Liver (tissue), 9 donors: ENCODE results near the gene SLC25A46. TPM values are rescaled to one million over a fixed set of nuclear protein-coding genes. Genes with fewer than 3 reads are reported as not detected.

Experiments used
- DNase-seq: peaks from one replicate; pipeline ENCODE4 v3.0.0-alpha.2; 2017; ENCODE audit warnings: low spot score
- H3K27ac ChIP-seq, 2 donors: one replicate each; pipeline ENCODE4 v1.7.0; 2013; ENCODE audit warnings: inconsistent platforms in 2 of 2, low read length in 2 of 2, control low read depth in 1 of 2, low read depth in 1 of 2, mild to moderate bottlenecking in 1 of 2
- H3K27me3 ChIP-seq, 4 donors: one replicate each; pipeline versions ENCODE4 v1.6.1 to v1.7.0; 2013; ENCODE audit warnings: low read length in 3 of 4, inconsistent platforms in 1 of 4, mild to moderate bottlenecking in 1 of 4, moderate library complexity in 1 of 4; ENCODE audit not compliant: control insufficient read depth in 4 of 4, insufficient read depth in 4 of 4
- H3K36me3 ChIP-seq, 4 donors: one replicate each; pipeline versions ENCODE4 v1.6.1 to v1.7.0; 2013; ENCODE audit warnings: low read length in 3 of 4, mild to moderate bottlenecking in 3 of 4, low read depth in 1 of 4, moderate library complexity in 1 of 4; ENCODE audit not compliant: control insufficient read depth in 4 of 4, insufficient read depth in 3 of 4
- H3K4me1 ChIP-seq, 4 donors: one replicate each; pipeline versions ENCODE4 v1.6.1 to v1.7.0; 2013; ENCODE audit warnings: low read length in 3 of 4, mild to moderate bottlenecking in 3 of 4, moderate library complexity in 1 of 4; ENCODE audit not compliant: control insufficient read depth in 4 of 4, insufficient read depth in 4 of 4
- H3K4me3 ChIP-seq, 3 donors: one replicate each; pipeline versions ENCODE4 v1.6.1 to v1.7.0; 2013; ENCODE audit warnings: low read length in 3 of 3, control low read depth in 1 of 3, low read depth in 1 of 3, mild to moderate bottlenecking in 1 of 3
- H3K9ac ChIP-seq, 2 donors: one replicate each; pipeline ENCODE4 v1.7.0; 2013; ENCODE audit warnings: low read length in 2 of 2, mild to moderate bottlenecking in 2 of 2, moderate library complexity in 2 of 2, control low read depth in 1 of 2, low read depth in 1 of 2
- H3K9me3 ChIP-seq, 4 donors: one replicate each; pipeline versions ENCODE4 v1.6.1 to v1.7.0; 2013; ENCODE audit warnings: low read length in 3 of 4; ENCODE audit not compliant: control insufficient read depth in 4 of 4
- EGR1 ChIP-seq, 2 donors: IDR thresholded peaks; 2 replicates each; pipeline ENCODE4 v1.6.1; 2016 to 2018; ENCODE audit warnings: antibody characterized with exemption in 2 of 2, low read depth in 2 of 2
- FOXA1 ChIP-seq: IDR thresholded peaks from 2 replicates; pipeline ENCODE4 v1.6.1; 2016; ENCODE audit warnings: antibody characterized with exemption
- GABPA ChIP-seq, 2 donors: IDR thresholded peaks in 1 of 2; conservative IDR thresholded peaks in 1 of 2; 2 replicates each; pipeline ENCODE4 v1.6.1; 2016; ENCODE audit warnings: antibody characterized with exemption in 2 of 2, mild to moderate bottlenecking in 1 of 2, moderate library complexity in 1 of 2
- HNF4A ChIP-seq, 2 donors: conservative IDR thresholded peaks; 2 replicates each; pipeline ENCODE4 v1.6.1; 2016; ENCODE audit warnings: antibody characterized with exemption in 2 of 2, mild to moderate bottlenecking in 2 of 2
- HNF4G ChIP-seq: IDR thresholded peaks from 2 replicates; pipeline ENCODE4 v1.6.1; 2016; ENCODE audit warnings: antibody characterized with exemption
- JUND ChIP-seq, 2 donors: IDR thresholded peaks; 2 replicates each; pipeline ENCODE4 v1.6.1; 2016; ENCODE audit warnings: antibody characterized with exemption in 2 of 2
- NR2F2 ChIP-seq: IDR thresholded peaks from 2 replicates; pipeline ENCODE4 v1.6.1; 2016; ENCODE audit warnings: antibody characterized with exemption
- RAD21 ChIP-seq, 2 donors: IDR thresholded peaks; 2 replicates each; pipeline ENCODE4 v1.6.1; 2016; ENCODE audit warnings: antibody characterized with exemption in 2 of 2, mild to moderate bottlenecking in 2 of 2
- RXRA ChIP-seq, 2 donors: IDR thresholded peaks; 2 replicates each; pipeline ENCODE4 v1.6.1; 2017 to 2018; ENCODE audit warnings: antibody characterized with exemption in 2 of 2, mild to moderate bottlenecking in 1 of 2
- SP1 ChIP-seq: IDR thresholded peaks from 2 replicates; pipeline ENCODE4 v1.6.1; 2018; ENCODE audit warnings: antibody characterized with exemption, mild to moderate bottlenecking
- TAF1 ChIP-seq: conservative IDR thresholded peaks from 2 replicates; pipeline ENCODE4 v1.6.1; 2016; ENCODE audit warnings: antibody characterized with exemption, mild to moderate bottlenecking
- YY1 ChIP-seq: IDR thresholded peaks from 2 replicates; pipeline ENCODE4 v1.6.1; 2016; ENCODE audit warnings: antibody characterized with exemption, mild to moderate bottlenecking
- WGBS: extraction: QIAGEN DNeasy Blood & Tissue Kit; methylation state at CpG from one replicate; pipeline ENCODE4 v1.1.7; 2013; 5-methylcytosine and 5-hydroxymethylcytosine counted together
- polyA plus RNA-seq, 2 donors: library from polyadenylated mRNA; stranded (reverse) in 1 of 2; unstranded in 1 of 2; fragments of 200-250 nt in 1 of 2; fragments of >200 nt in 1 of 2; fragmentation: Nextera tagmentation in 1 of 2; extraction: Ambion mirVana in 1 of 2; gene quantifications; one replicate each; pipeline versions ENCODE4 v1.2.1 to v1.2.3, GENCODE V29; 2013 to 2015
- total RNA-seq, 2 donors: library from RNA; depleted of rRNA; stranded (reverse); fragments of >200 nt; gene quantifications; one replicate each; pipeline ENCODE4 v1.2.3, GENCODE V29; 2014
- TF ChIP-seq, protein P1 (sequence below): IDR thresholded peaks from 2 replicates; pipeline ENCODE4 v1.6.1; 2016; ENCODE audit warnings: antibody characterized with exemption
- TF ChIP-seq, protein P2 (sequence below): IDR thresholded peaks from 2 replicates; pipeline ENCODE4 v1.6.1; 2016; ENCODE audit warnings: antibody characterized with exemption
- TF ChIP-seq, protein P3 (sequence below): IDR thresholded peaks from 2 replicates; pipeline ENCODE4 v1.6.1; 2016; ENCODE audit warnings: antibody characterized with exemption, mild to moderate bottlenecking
- TF ChIP-seq, protein P4 (sequence below): fragments of 150-350 bp; IDR thresholded peaks from 2 replicates; pipeline ENCODE4 v1.5.1; 2017; ENCODE audit warnings: improper control_type of control experiment, low read depth, low read length; ENCODE audit not compliant: missing input control
- TF ChIP-seq, protein P5 (sequence below): IDR thresholded peaks from 2 replicates; pipeline ENCODE4 v1.6.1; 2016; ENCODE audit warnings: antibody characterized with exemption
- donor health status: healthy.
- donor health status: healthy.
- donor health status: healthy.
- donor health status: healthy.
- donor health status: healthy.

The SLC25A46 gene
- total and polyA plus RNA-seq, 4 donors: 18.6 to 54.5 (median 30.7) TPM

DNA sequence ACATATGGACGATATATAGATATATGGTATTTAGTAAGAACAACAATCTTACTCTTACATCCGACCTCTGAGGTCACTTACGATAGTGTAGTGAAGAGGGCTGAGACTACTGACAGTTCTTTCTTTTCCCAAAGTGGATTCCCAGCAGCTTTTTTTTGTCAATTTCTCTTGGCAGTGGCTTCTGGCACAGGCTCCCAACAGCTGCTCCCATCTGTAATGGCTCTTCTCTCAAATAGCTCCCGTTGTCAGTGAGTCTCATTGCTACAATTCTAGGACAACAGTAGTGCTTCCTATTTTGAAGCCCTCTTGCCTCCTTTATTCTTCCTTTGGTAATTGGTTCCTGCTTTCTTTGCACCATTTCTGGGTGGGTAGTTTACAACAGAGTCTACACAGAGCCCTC lies 68.4 kb downstream of the SLC25A46 start:
- H3K9me3 ChIP-seq: peaks cover 0 to 5% (median 2%) of the 10 kb centered on the region in 4 donors
- no peak for DNase-seq
- TF ChIP-seq, protein P1, sequence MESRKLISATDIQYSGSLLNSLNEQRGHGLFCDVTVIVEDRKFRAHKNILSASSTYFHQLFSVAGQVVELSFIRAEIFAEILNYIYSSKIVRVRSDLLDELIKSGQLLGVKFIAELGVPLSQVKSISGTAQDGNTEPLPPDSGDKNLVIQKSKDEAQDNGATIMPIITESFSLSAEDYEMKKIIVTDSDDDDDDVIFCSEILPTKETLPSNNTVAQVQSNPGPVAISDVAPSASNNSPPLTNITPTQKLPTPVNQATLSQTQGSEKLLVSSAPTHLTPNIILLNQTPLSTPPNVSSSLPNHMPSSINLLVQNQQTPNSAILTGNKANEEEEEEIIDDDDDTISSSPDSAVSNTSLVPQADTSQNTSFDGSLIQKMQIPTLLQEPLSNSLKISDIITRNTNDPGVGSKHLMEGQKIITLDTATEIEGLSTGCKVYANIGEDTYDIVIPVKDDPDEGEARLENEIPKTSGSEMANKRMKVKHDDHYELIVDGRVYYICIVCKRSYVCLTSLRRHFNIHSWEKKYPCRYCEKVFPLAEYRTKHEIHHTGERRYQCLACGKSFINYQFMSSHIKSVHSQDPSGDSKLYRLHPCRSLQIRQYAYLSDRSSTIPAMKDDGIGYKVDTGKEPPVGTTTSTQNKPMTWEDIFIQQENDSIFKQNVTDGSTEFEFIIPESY: no peak
- TF ChIP-seq, protein P2, sequence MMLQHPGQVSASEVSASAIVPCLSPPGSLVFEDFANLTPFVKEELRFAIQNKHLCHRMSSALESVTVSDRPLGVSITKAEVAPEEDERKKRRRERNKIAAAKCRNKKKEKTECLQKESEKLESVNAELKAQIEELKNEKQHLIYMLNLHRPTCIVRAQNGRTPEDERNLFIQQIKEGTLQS: no peak
- TF ChIP-seq, protein P3, sequence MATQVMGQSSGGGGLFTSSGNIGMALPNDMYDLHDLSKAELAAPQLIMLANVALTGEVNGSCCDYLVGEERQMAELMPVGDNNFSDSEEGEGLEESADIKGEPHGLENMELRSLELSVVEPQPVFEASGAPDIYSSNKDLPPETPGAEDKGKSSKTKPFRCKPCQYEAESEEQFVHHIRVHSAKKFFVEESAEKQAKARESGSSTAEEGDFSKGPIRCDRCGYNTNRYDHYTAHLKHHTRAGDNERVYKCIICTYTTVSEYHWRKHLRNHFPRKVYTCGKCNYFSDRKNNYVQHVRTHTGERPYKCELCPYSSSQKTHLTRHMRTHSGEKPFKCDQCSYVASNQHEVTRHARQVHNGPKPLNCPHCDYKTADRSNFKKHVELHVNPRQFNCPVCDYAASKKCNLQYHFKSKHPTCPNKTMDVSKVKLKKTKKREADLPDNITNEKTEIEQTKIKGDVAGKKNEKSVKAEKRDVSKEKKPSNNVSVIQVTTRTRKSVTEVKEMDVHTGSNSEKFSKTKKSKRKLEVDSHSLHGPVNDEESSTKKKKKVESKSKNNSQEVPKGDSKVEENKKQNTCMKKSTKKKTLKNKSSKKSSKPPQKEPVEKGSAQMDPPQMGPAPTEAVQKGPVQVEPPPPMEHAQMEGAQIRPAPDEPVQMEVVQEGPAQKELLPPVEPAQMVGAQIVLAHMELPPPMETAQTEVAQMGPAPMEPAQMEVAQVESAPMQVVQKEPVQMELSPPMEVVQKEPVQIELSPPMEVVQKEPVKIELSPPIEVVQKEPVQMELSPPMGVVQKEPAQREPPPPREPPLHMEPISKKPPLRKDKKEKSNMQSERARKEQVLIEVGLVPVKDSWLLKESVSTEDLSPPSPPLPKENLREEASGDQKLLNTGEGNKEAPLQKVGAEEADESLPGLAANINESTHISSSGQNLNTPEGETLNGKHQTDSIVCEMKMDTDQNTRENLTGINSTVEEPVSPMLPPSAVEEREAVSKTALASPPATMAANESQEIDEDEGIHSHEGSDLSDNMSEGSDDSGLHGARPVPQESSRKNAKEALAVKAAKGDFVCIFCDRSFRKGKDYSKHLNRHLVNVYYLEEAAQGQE: no peak
- TF ChIP-seq NR2F2 (no peak), TAF1 (no peak), FOXA1 (no peak), SP1 (no peak), YY1 (no peak), HNF4A (conservative IDR thresholded peaks at IDR 0.05) (no peak), RAD21 (IDR thresholded peaks at IDR 0.05) (no peak), EGR1 (IDR thresholded peaks at IDR 0.05; ENCODE audit: low read depth in 2 of 2) (no peak), JUND (IDR thresholded peaks at IDR 0.05) (no peak), RXRA (IDR thresholded peaks at IDR 0.05) (no peak), HNF4G (no peak)
- TF ChIP-seq, protein P4, sequence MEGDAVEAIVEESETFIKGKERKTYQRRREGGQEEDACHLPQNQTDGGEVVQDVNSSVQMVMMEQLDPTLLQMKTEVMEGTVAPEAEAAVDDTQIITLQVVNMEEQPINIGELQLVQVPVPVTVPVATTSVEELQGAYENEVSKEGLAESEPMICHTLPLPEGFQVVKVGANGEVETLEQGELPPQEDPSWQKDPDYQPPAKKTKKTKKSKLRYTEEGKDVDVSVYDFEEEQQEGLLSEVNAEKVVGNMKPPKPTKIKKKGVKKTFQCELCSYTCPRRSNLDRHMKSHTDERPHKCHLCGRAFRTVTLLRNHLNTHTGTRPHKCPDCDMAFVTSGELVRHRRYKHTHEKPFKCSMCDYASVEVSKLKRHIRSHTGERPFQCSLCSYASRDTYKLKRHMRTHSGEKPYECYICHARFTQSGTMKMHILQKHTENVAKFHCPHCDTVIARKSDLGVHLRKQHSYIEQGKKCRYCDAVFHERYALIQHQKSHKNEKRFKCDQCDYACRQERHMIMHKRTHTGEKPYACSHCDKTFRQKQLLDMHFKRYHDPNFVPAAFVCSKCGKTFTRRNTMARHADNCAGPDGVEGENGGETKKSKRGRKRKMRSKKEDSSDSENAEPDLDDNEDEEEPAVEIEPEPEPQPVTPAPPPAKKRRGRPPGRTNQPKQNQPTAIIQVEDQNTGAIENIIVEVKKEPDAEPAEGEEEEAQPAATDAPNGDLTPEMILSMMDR: no peak
- no peaks in the 10 kb centered on the region for H3K36me3 ChIP-seq
- no peaks in the 10 kb centered on the region for H3K4me1 ChIP-seq
- no peak overlapping the region for H3K27ac ChIP-seq
- H3K4me3 ChIP-seq: no peak overlapping the region
- H3K27me3 ChIP-seq: no peaks in the 10 kb centered on the region
- H3K9ac ChIP-seq: no peak overlapping the region
- 62% methylated on average over 4 of the region's 4 CpGs for WGBS

DNA sequence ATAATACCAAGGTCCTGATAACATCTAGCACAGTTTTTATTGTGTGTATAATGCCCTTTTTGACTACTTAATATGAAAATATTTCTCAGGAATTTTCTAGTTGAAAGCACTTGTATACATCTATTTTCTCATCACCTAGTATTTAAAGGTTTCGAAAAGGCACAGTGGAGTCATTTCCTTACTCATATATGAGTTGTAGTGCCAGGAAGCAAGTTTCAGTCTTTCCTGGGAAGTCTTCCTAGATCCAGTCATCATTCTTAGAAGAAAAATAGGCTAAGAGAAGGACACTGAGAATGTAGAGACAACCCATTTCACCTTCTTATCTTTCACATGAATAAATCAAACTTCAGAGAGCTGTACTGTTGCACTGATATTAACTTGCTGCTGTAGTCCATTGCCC lies 70.2 kb downstream of the SLC25A46 start:
- Histone ChIP-seq H3K9me3 (peaks cover 0 to 5% (median 2%) of the 10 kb centered on the region in 4 donors), H3K36me3 (no peaks in the 10 kb centered on the region), H3K9ac (no peak overlapping the region), H3K4me1 (no peaks in the 10 kb centered on the region), H3K27me3 (no peaks in the 10 kb centered on the region), H3K4me3 (no peak overlapping the region), H3K27ac (no peak overlapping the region)
- DNase-seq: no peak
- 79% methylated on average over 1 of the region's 1 CpG for WGBS
- TF ChIP-seq TAF1 (no peak), FOXA1 (no peak), SP1 (no peak), HNF4A (conservative IDR thresholded peaks at IDR 0.05) (no peak), RXRA (IDR thresholded peaks at IDR 0.05) (no peak), HNF4G (no peak), JUND (IDR thresholded peaks at IDR 0.05) (no peak), GABPA (IDR thresholded peaks at IDR 0.05 in 1 of 2, conservative IDR thresholded peaks at IDR 0.05 in 1 of 2) (no peak), YY1 (no peak), NR2F2 (no peak), EGR1 (IDR thresholded peaks at IDR 0.05; ENCODE audit: low read depth in 2 of 2) (no peak)
- TF ChIP-seq, protein P2: no peak
- TF ChIP-seq, protein P1: no peak
- TF ChIP-seq, protein P3: no peak
- TF ChIP-seq, protein P5, sequence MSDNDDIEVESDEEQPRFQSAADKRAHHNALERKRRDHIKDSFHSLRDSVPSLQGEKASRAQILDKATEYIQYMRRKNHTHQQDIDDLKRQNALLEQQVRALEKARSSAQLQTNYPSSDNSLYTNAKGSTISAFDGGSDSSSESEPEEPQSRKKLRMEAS: no peak
